ENCODE results near the gene MFSD6L. TPM values are rescaled to one million over a fixed set of nuclear protein-coding genes. Genes with fewer than 3 reads are reported as not detected.

MFSD6L gene
- total and polyA plus RNA-seq, 2 of the 13 experiments (the other 11 are each of a cell fraction or from before 2014, with no cell fraction given), result not detected

- no peak overlapping the region for H3K27ac ChIP-seq (ENCODE audit: extremely low read length, insufficient read depth, low read length)
- H3K4me1 ChIP-seq (ENCODE audit: insufficient read depth, low read length), result no peaks in the 10 kb centered on the region
- peaks cover 3 to 9% of the 10 kb centered on the region in 2 experiments; a peak in 4 of 5 replicates for H3K27me3 ChIP-seq (ENCODE audit: control insufficient read depth in 1 of 2, insufficient read depth in 2 of 2, low read length in 2 of 2)
- ATAC-seq (no peak; the same call in 2 of the 3 replicates), DNase-seq (ENCODE audit: low spot score) (no peak), FAIRE-seq (no peak)
- H3K4me2 ChIP-seq (ENCODE audit: low read depth, low read length), result no peak overlapping the region; the same call in 1 of the 2 replicates
- BruUV-seq (replicated peaks), result no TSS peak
- no peaks in the 10 kb centered on the region for H3K36me3 ChIP-seq (replicated peaks in 1 of 2; ENCODE audit: control insufficient read depth in 1 of 2, insufficient read depth in 2 of 2, low read length in 2 of 2)
- no peak overlapping the region for H2AFZ ChIP-seq (ENCODE audit: low read length)
- in situ Hi-C loops (cut with HindIII; ENCODE audit: extremely low pct_ligation_motif_present, low pct_unique_long_range_greater_than_20kb), result no loop called here
- TF ChIP-seq ZNF30 (CRISPR knock-in tag; IDR thresholded peaks at IDR 0.05) (no peak), ZNF281 (CRISPR knock-in tag; IDR thresholded peaks at IDR 0.05; ENCODE audit: borderline replicate concordance) (no peak), ZNF564 (CRISPR knock-in tag; IDR thresholded peaks at IDR 0.05) (no peak), KAT7 (CRISPR knock-in tag; IDR thresholded peaks at IDR 0.05; ENCODE audit: borderline replicate concordance) (no peak), SALL1 (CRISPR knock-in tag; IDR thresholded peaks at IDR 0.05) (no peak), JUND (CRISPR knock-in tag; IDR thresholded peaks at IDR 0.05) (no peak)
- intact Hi-C loops (cut with micrococcal nuclease; ENCODE audit: unreplicated experiment), result no loop called here
- ChIA-PET POLR2A (no interaction called here), CTCF (ENCODE audit: low intra/inter-chr PET ratio, low total read pairs) (no interaction called here)
- H3K4me3 ChIP-seq (replicated peaks in 1 of 3; ENCODE audit: insufficient read depth in 1 of 3, low read depth in 2 of 3, low read length in 3 of 3), result no peak overlapping the region
- H3K9me3 ChIP-seq (ENCODE audit: low read length), result no peaks in the 10 kb centered on the region
- no peaks in the 10 kb centered on the region for H4K20me1 ChIP-seq (ENCODE audit: insufficient read depth, low read length)
- H3K9ac ChIP-seq (ENCODE audit: insufficient read depth, low read depth, low read length), result no peak overlapping the region
- no peaks in the 10 kb centered on the region for H3K79me2 ChIP-seq (ENCODE audit: insufficient read depth, low read length)
- 51% methylated on average over 15 of the region's 15 CpGs for WGBS (ENCODE audit: low lambda C conversion rate)
Measured at GRCh38 chr17:8836821-8837562, 37.8 kb upstream of the MFSD6L start.
